Cerebellar cortex (tissue), 1 donor: ENCODE data around the gene PCBP3.
"Not testable (repeated sequence)": the region's sequence is repeated elsewhere in the genome, so short reads cannot be mapped to it uniquely, and the experiment has no call there.

Source experiments
- DNase-seq: peaks from one replicate; pipeline ENCODE4 v3.0.0-alpha.2; 2015; ENCODE audit warnings: low spot score

Gene PCBP3

GRCh38 chr21:45635271-45636151 is 8.0 kb upstream of the PCBP3 start:
- DNase-seq: no peak

- DNase-seq: no peak
These were observed 7.1 kb upstream of the PCBP3 start for GRCh38 chr21:45636459-45636858.

GRCh38 chr21:45636951-45637646 is 6.4 kb upstream of the PCBP3 start:
- no peak for DNase-seq

GRCh38 chr21:45637883-45638282 is 5.6 kb upstream of the PCBP3 start:
- DNase-seq: no peak

GRCh38 chr21:45638707-45639106 is 4.8 kb upstream of the PCBP3 start:
- DNase-seq: peak; percentile 35

- DNase-seq: no peak
These were observed 4.1 kb upstream of the PCBP3 start for GRCh38 chr21:45639206-45640000.

- peak; percentile 39 for DNase-seq
These were observed 3.3 kb upstream of the PCBP3 start for GRCh38 chr21:45640001-45640887.

- no peak for DNase-seq
These were observed 2.5 kb upstream of the PCBP3 start for GRCh38 chr21:45640888-45641479.

- DNase-seq: no peak
These were observed 2.0 kb upstream of the PCBP3 start for GRCh38 chr21:45641480-45642035.

GRCh38 chr21:45642122-45642813 is 1.3 kb upstream of the PCBP3 start:
- DNase-seq: no peak

- peak; percentile 34 for DNase-seq
These were observed 749 bp downstream of the PCBP3 start for GRCh38 chr21:45644041-45644906.

GRCh38 chr21:45651921-45652320 is 8.4 kb downstream of the PCBP3 start:
- no peak for DNase-seq

GRCh38 chr21:45655124-45655523 is 11.6 kb downstream of the PCBP3 start:
- no peak for DNase-seq

GRCh38 chr21:45656114-45656513 is 12.6 kb downstream of the PCBP3 start:
- not testable (repeated sequence) for DNase-seq

GRCh38 chr21:45661913-45662622 is 18.5 kb downstream of the PCBP3 start:
- not testable (repeated sequence) for DNase-seq

GRCh38 chr21:45662623-45663245 is 19.2 kb downstream of the PCBP3 start:
- not testable (repeated sequence) for DNase-seq

- DNase-seq: no peak
These were observed 25.9 kb downstream of the PCBP3 start for GRCh38 chr21:45669382-45669781.

GRCh38 chr21:45670731-45671130 is 27.2 kb downstream of the PCBP3 start:
- DNase-seq: peak; percentile 63
